Uterus (tissue), 4 donors: ENCODE measurements around the gene ADGRF1. TPM values are rescaled to one million over a fixed set of nuclear protein-coding genes. Genes with fewer than 3 reads are reported as not detected.
A peak's percentile ranks its signal among the peaks of the same experiment; 100 is the strongest.

ENCODE experiments used
- DNase-seq, 2 donors: peaks; one replicate each; pipeline ENCODE4 v3.0.0-alpha.2; 2019 to 2020
- H3K27ac ChIP-seq, 2 donors: fragments of 200-600 bp; sonication (generic); 1 replicate in 1 of 2; 2 replicates in 1 of 2; pipeline ENCODE4 v1.5.1; 2016 to 2018
- H3K27me3 ChIP-seq, 2 donors: fragments of 200-600 bp; sonication (generic); one replicate each; pipeline ENCODE4 v1.5.1; 2018 to 2019; ENCODE audit warnings: control low read depth in 1 of 2
- H3K36me3 ChIP-seq, 2 donors: fragments of 200-600 bp; sonication (generic); one replicate each; pipeline ENCODE4 v1.5.1; 2019; ENCODE audit warnings: control low read depth in 1 of 2
- H3K4me1 ChIP-seq, 2 donors: fragments of 200-600 bp; sonication (generic); one replicate each; pipeline ENCODE4 v1.5.1; 2018 to 2019; ENCODE audit warnings: control low read depth in 1 of 2
- H3K4me3 ChIP-seq, 2 donors: fragments of 200-600 bp; sonication (generic); 1 replicate in 1 of 2; 2 replicates in 1 of 2; pipeline ENCODE4 v1.5.1; 2018 to 2019; ENCODE audit warnings: mild to moderate bottlenecking in 1 of 2
- H3K9me3 ChIP-seq, 2 donors: fragments of 200-600 bp; sonication (generic); one replicate each; pipeline ENCODE4 v1.5.1; 2019; ENCODE audit warnings: control low read depth in 1 of 2
- POLR2A ChIP-seq, 2 donors: fragments of 450-650 bp; IDR thresholded peaks; one replicate each; pipeline ENCODE4 v1.6.1; 2016; ENCODE audit warnings: antibody characterized with exemption in 2 of 2, mild to moderate bottlenecking in 1 of 2, moderate library complexity in 1 of 2
- intact Hi-C: fragments of 100-400 bp; cut with DNase I; formaldehyde crosslinking; loops from one replicate; pipeline ENCODE4 v1.15.1; 2023; ENCODE audit warnings: low total_unique reads
- total RNA-seq, 4 donors: library from RNA; depleted of rRNA in 3 of 4; stranded (reverse); fragments of >200 nt in 3 of 4; gene quantifications; one replicate each; pipeline versions ENCODE4 v1.1.0 to v1.2.4, GENCODE V29; 2014 to 2023
- TF ChIP-seq, protein P1 (sequence below), 4 experiments: fragments of 200-600 bp in 2 of 4; fragments of 450-650 bp in 2 of 4; sonication (generic) in 2 of 4; IDR thresholded peaks; one replicate each; pipeline ENCODE4 v1.5.1; 2016 to 2019; ENCODE audit warnings: antibody characterized with exemption in 4 of 4, mild to moderate bottlenecking in 2 of 4, moderate library complexity in 1 of 4
- donor health status: DM: yes; HTN: yes; CAD: no.

The ADGRF1 gene
- total RNA-seq, 4 donors from 2014 or later: 0.35 TPM; not detected in 3

DNA sequence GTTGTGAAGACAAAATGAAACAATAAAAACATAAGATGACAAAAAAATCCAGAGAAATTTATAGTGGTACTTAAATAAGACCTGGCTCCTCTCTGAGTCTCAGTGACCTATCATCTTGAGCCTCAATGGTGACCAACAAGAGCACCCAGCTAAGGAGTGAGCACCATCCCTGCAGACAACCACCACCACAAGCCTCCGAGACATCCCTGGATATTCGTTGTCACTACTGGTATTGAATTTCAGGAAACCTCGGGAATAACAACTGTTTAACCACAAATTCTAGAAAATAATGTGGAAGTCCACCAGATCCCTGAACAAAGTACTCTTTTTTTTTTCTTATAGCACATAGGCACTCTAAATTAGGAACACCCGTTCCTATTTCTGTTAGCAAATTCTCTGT, 88.2 kb downstream of the ADGRF1 start:
- H3K4me3 ChIP-seq: no peak overlapping the region
- H3K27ac ChIP-seq: peak overlapping the region in 1 of 2 donors; percentile 33
- no peaks in the 10 kb centered on the region for H3K27me3 ChIP-seq
- no peaks in the 10 kb centered on the region for H3K36me3 ChIP-seq
- TF ChIP-seq POLR2A (IDR thresholded peaks at IDR 0.05): no peak
- TF ChIP-seq, protein P1, sequence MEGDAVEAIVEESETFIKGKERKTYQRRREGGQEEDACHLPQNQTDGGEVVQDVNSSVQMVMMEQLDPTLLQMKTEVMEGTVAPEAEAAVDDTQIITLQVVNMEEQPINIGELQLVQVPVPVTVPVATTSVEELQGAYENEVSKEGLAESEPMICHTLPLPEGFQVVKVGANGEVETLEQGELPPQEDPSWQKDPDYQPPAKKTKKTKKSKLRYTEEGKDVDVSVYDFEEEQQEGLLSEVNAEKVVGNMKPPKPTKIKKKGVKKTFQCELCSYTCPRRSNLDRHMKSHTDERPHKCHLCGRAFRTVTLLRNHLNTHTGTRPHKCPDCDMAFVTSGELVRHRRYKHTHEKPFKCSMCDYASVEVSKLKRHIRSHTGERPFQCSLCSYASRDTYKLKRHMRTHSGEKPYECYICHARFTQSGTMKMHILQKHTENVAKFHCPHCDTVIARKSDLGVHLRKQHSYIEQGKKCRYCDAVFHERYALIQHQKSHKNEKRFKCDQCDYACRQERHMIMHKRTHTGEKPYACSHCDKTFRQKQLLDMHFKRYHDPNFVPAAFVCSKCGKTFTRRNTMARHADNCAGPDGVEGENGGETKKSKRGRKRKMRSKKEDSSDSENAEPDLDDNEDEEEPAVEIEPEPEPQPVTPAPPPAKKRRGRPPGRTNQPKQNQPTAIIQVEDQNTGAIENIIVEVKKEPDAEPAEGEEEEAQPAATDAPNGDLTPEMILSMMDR (IDR thresholded peaks at IDR 0.05): no peak
- intact Hi-C loops: no loop called here
- no peaks in the 10 kb centered on the region for H3K9me3 ChIP-seq
- no peak for DNase-seq
- no peaks in the 10 kb centered on the region for H3K4me1 ChIP-seq

DNA sequence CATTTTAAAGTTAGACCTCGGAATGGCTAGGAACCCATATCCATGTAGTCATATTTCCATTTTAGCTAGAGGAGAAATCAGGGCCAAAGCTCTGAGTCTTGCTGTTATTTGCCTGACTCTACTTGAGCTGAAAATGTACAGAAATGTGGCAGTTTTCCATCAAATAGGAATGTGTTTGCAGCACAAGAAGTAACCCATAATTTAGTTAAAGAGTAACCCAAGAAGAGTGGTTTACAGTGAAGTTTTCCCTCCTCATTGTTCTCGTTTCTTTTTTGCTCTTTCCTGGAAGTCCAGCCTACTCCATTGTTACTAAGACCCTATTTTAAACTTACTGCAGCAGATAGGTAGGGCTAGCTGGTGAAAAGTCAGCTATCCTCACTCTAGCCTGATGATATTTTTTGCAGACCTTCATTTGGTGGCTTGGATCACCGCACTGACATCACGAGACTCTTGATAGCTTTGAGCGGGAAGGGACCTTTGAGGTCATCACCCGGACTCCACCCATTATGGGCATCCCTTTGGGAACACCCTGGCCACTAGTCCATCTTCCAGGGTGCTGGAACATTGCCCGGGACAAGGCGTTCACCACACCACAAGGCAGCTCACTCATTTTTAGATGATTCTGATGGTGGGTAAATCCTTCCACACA, 92.4 kb downstream of the ADGRF1 start:
- H3K4me3 ChIP-seq: no peak overlapping the region
- TF ChIP-seq, protein P1 (IDR thresholded peaks at IDR 0.05): no peak
- no peak for TF ChIP-seq POLR2A (IDR thresholded peaks at IDR 0.05)
- no peaks in the 10 kb centered on the region for H3K4me1 ChIP-seq
- peak overlapping the region; percentile 10 to 74 for H3K27ac ChIP-seq
- no peaks in the 10 kb centered on the region for H3K9me3 ChIP-seq
- peak; percentile 27 to 66 for DNase-seq
- intact Hi-C loops: no loop called here
- H3K36me3 ChIP-seq: no peaks in the 10 kb centered on the region
- no peaks in the 10 kb centered on the region for H3K27me3 ChIP-seq

DNA sequence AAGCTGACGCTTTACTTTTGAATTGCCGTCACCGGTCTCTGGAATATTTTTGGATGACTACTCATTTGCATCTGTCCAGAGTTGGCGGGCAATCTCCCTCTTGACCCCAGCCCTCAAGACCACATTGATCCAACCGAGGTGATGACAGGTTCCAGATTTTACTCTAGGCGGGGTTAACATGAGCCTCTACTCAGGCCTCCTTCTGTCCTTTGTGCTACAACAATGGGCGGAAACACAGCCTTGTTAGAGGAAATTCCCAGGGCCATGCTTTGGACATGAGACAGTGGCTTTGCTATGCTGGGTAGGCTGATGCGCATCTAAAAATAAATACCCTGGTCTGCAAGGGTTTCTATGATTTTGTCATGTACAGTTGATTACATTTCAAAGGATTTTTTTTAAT, 93.4 kb downstream of the ADGRF1 start:
- TF ChIP-seq, protein P1 (IDR thresholded peaks at IDR 0.05): no peak
- no peak for TF ChIP-seq POLR2A (IDR thresholded peaks at IDR 0.05)
- H3K36me3 ChIP-seq: no peaks in the 10 kb centered on the region
- intact Hi-C loops: no loop called here
- H3K4me1 ChIP-seq: no peaks in the 10 kb centered on the region
- no peak overlapping the region for H3K4me3 ChIP-seq
- DNase-seq: peak in 1 of 2 donors; percentile 48
- peak overlapping the region in 1 of 2 donors; percentile 74 for H3K27ac ChIP-seq
- no peaks in the 10 kb centered on the region for H3K27me3 ChIP-seq
- H3K9me3 ChIP-seq: no peaks in the 10 kb centered on the region

Other genes with a start within 250 kb of the ADGRF1 start
- gene MEP1A, start 248.9 kb downstream of the ADGRF1 start, total RNA-seq: under 1 TPM in 1 of 4 donors, not detected in 3; under 0.01 TPM
- gene ADGRF5, start 120.4 kb downstream of the ADGRF1 start, total RNA-seq: 10 to 100 TPM; 21.5 to 51.2 (median 35.9) TPM